Esophagus squamous epithelium (tissue), 4 donors: ENCODE measurements around the gene OPCML.

Experiments
- CTCF ChIP-seq, 6 experiments: fragments of 450-650 bp in 4 of 6; fragments of 200-600 bp in 2 of 6; sonication (generic) in 2 of 6; IDR thresholded peaks; one replicate each; pipeline ENCODE4 v1.5.1; 2016 to 2019; ENCODE audit warnings: antibody characterized with exemption in 6 of 6, mild to moderate bottlenecking in 4 of 6, moderate library complexity in 4 of 6
- POLR2A ChIP-seq, 4 donors: fragments of 450-650 bp; IDR thresholded peaks; one replicate each; pipeline ENCODE4 v1.6.1; 2017; ENCODE audit warnings: antibody characterized with exemption in 4 of 4, mild to moderate bottlenecking in 4 of 4, moderate library complexity in 3 of 4

GRCh38 chr11:132743601-132744000 is 788.7 kb downstream of the OPCML start:
- no peak for TF ChIP-seq POLR2A (IDR thresholded peaks at IDR 0.05)
- no peak for TF ChIP-seq CTCF (IDR thresholded peaks at IDR 0.05)
